Measurements from ENCODE around the gene PRKG1.

PRKG1 gene

GRCh38 chr10:51743146-51743545 is 668.9 kb downstream of the PRKG1 start:
- Histone ChIP-seq H3K79me2 (ENCODE audit: insufficient read depth, low read length) (no peaks in the 10 kb centered on the region), H3K4me3 (ENCODE audit: low read length, poor library complexity, severe bottlenecking) (no peak overlapping the region), H3K27me3 (ENCODE audit: insufficient read depth, low read length, poor library complexity, severe bottlenecking) (no peaks in the 10 kb centered on the region), H3F3A (ENCODE audit: low read depth) (no peaks in the 10 kb centered on the region), H4K20me1 (ENCODE audit: insufficient read depth, low read length, poor library complexity, severe bottlenecking) (no peaks in the 10 kb centered on the region), H3K4me2 (ENCODE audit: low read depth, low read length, poor library complexity, severe bottlenecking) (no peak overlapping the region), H2AFZ (ENCODE audit: low read length) (no peak overlapping the region), H3K9ac (ENCODE audit: low read depth, low read length, poor library complexity, severe bottlenecking) (no peak overlapping the region), H3K4me1 (ENCODE audit: insufficient read depth, low read length, poor library complexity, severe bottlenecking) (no peaks in the 10 kb centered on the region), H3K9me2 (replicated peaks; ENCODE audit: low read depth, low read length) (no peaks in the 10 kb centered on the region), H3K9me3 (ENCODE audit: insufficient read depth, low read depth, low read length) (no peaks in the 10 kb centered on the region), H3K36me3 (ENCODE audit: insufficient read depth, low read length) (no peaks in the 10 kb centered on the region)
- no peak for TF ChIP-seq CTCF (conservative IDR thresholded peaks at IDR 0.05; ENCODE audit: low read length)
- no peak for TF ChIP-seq EZH2phosphoT487 (IDR thresholded peaks at IDR 0.05; ENCODE audit: borderline replicate concordance)

GRCh38 chr10:51744235-51745000 is 670.1 kb downstream of the PRKG1 start:
- H3K9me2 ChIP-seq (replicated peaks; ENCODE audit: low read depth, low read length), result no peaks in the 10 kb centered on the region
- H3F3A ChIP-seq (ENCODE audit: low read depth), result no peaks in the 10 kb centered on the region
- no peak for TF ChIP-seq CTCF (conservative IDR thresholded peaks at IDR 0.05; ENCODE audit: low read length)
- no peak for TF ChIP-seq EZH2phosphoT487 (IDR thresholded peaks at IDR 0.05; ENCODE audit: borderline replicate concordance)
- no peak overlapping the region for H2AFZ ChIP-seq (ENCODE audit: low read length)
- H3K4me1 ChIP-seq (ENCODE audit: insufficient read depth, low read length, poor library complexity, severe bottlenecking), result no peaks in the 10 kb centered on the region
- H3K4me2 ChIP-seq (ENCODE audit: low read depth, low read length, poor library complexity, severe bottlenecking), result no peak overlapping the region
- H3K79me2 ChIP-seq (ENCODE audit: insufficient read depth, low read length), result no peaks in the 10 kb centered on the region
- H3K27me3 ChIP-seq (ENCODE audit: insufficient read depth, low read length, poor library complexity, severe bottlenecking), result no peaks in the 10 kb centered on the region
- no peaks in the 10 kb centered on the region for H4K20me1 ChIP-seq (ENCODE audit: insufficient read depth, low read length, poor library complexity, severe bottlenecking)
- no peak overlapping the region for H3K9ac ChIP-seq (ENCODE audit: low read depth, low read length, poor library complexity, severe bottlenecking)
- H3K4me3 ChIP-seq (ENCODE audit: low read length, poor library complexity, severe bottlenecking), result no peak overlapping the region
- no peaks in the 10 kb centered on the region for H3K36me3 ChIP-seq (ENCODE audit: insufficient read depth, low read length)
- H3K9me3 ChIP-seq (ENCODE audit: insufficient read depth, low read depth, low read length), result no peaks in the 10 kb centered on the region

- H3K9ac ChIP-seq (ENCODE audit: low read depth, low read length, poor library complexity, severe bottlenecking), result no peak overlapping the region
- H3K36me3 ChIP-seq (ENCODE audit: insufficient read depth, low read length), result no peaks in the 10 kb centered on the region
These were observed 671.1 kb downstream of the PRKG1 start for GRCh38 chr10:51745397-51745796.

More at GRCh38 chr10:51745397-51745796, 671.1 kb downstream of the PRKG1 start:
- H3F3A ChIP-seq (ENCODE audit: low read depth), result no peaks in the 10 kb centered on the region
- H3K4me1 ChIP-seq (ENCODE audit: insufficient read depth, low read length, poor library complexity, severe bottlenecking), result no peaks in the 10 kb centered on the region
- H3K27me3 ChIP-seq (ENCODE audit: insufficient read depth, low read length, poor library complexity, severe bottlenecking), result no peaks in the 10 kb centered on the region
- no peaks in the 10 kb centered on the region for H3K9me2 ChIP-seq (replicated peaks; ENCODE audit: low read depth, low read length)
- H3K79me2 ChIP-seq (ENCODE audit: insufficient read depth, low read length), result no peaks in the 10 kb centered on the region
- TF ChIP-seq CTCF (conservative IDR thresholded peaks at IDR 0.05; ENCODE audit: low read length) (no peak), EZH2phosphoT487 (IDR thresholded peaks at IDR 0.05; ENCODE audit: borderline replicate concordance) (no peak)
- no peaks in the 10 kb centered on the region for H3K9me3 ChIP-seq (ENCODE audit: insufficient read depth, low read depth, low read length)
- no peak overlapping the region for H3K4me3 ChIP-seq (ENCODE audit: low read length, poor library complexity, severe bottlenecking)
- no peak overlapping the region for H3K4me2 ChIP-seq (ENCODE audit: low read depth, low read length, poor library complexity, severe bottlenecking)
- no peaks in the 10 kb centered on the region for H4K20me1 ChIP-seq (ENCODE audit: insufficient read depth, low read length, poor library complexity, severe bottlenecking)
- no peak overlapping the region for H2AFZ ChIP-seq (ENCODE audit: low read length)

Measured in Loucy (cell line).